Upper lobe of left lung (tissue), 4 donors: ENCODE results near the gene OGDH.

Experiments
- CTCF ChIP-seq, 6 experiments: fragments of 450-650 bp in 4 of 6; fragments of 200-600 bp in 2 of 6; sonication (generic) in 2 of 6; IDR thresholded peaks; one replicate each; pipeline ENCODE4 v1.5.1; 2016 to 2019; ENCODE audit warnings: antibody characterized with exemption in 6 of 6
- EP300 ChIP-seq, 4 donors: sonication (generic); formaldehyde crosslinking; IDR thresholded peaks; one replicate each; pipeline ENCODE4 v1.5.1; 2017; ENCODE audit warnings: antibody characterized with exemption in 4 of 4, control low read depth in 2 of 4
- POLR2A ChIP-seq, 4 donors: fragments of 450-650 bp; IDR thresholded peaks; one replicate each; pipeline ENCODE4 v1.5.1; 2016 to 2017; ENCODE audit warnings: antibody characterized with exemption in 4 of 4, mild to moderate bottlenecking in 2 of 4
- POLR2AphosphoS5 ChIP-seq, 2 donors: sonication (generic); formaldehyde crosslinking; IDR thresholded peaks; one replicate each; pipeline ENCODE4 v1.5.1; 2017; ENCODE audit warnings: antibody characterized with exemption in 2 of 2

GRCh38 chr7:44572771-44573170, 33.7 kb upstream of the OGDH start:
- TF ChIP-seq POLR2A (IDR thresholded peaks at IDR 0.05) (no peak), CTCF (IDR thresholded peaks at IDR 0.05) (no peak), POLR2AphosphoS5 (IDR thresholded peaks at IDR 0.05) (no peak), EP300 (IDR thresholded peaks at IDR 0.05) (no peak)
